ENCODE measurements around the gene USP36. TPM values are rescaled to one million over a fixed set of nuclear protein-coding genes. Genes with fewer than 3 reads are reported as not detected.

The USP36 gene
- total and polyA plus RNA-seq, 9 of the 15 experiments (the other 6 are each of a cell fraction or from before 2014, with no cell fraction given), result 6.4 to 72.8 (median 22.5) TPM

DNA sequence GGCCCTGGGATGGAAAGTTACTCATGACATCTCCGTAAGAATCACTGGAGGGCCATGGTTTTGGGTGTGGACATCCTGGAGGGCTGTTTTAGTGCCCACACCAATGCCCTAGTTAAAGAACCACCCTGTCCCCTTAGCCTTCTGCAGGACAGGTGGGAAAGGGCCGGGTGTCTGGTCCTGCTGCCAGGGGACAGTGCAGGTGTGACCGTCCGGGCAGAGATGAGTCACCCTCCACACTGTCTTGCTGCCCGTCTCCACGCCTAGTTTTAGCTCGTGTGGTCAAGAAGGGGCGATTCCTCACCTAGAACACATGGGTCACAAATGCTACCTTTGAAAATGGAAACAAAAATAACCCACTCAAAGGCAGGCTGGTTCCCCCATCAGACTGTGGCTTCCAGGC lies 45.3 kb upstream of the USP36 start:
- ATAC-seq (no peak), FAIRE-seq (no peak), DNase-seq (ENCODE audit: extremely low read depth in 1 of 4, low spot score in 3 of 4) (no peak)
- no TSS peak for BruUV-seq (replicated peaks)
- intact Hi-C loops (cut with micrococcal nuclease), result no loop called here
- peaks cover 32 to 62% of the 10 kb centered on the region in 2 experiments for H3K27me3 ChIP-seq (ENCODE audit: control insufficient read depth in 2 of 2, insufficient read depth in 2 of 2, low read length in 2 of 2)
- H3K4me1 ChIP-seq (replicated peaks in 1 of 2; ENCODE audit: control insufficient read depth in 2 of 2, insufficient read depth in 2 of 2, low read length in 2 of 2), result peaks cover 16 to 28% of the 10 kb centered on the region in 2 experiments
- CTCF ChIA-PET (ENCODE audit: low intra/inter-chr PET ratio), result no interaction called here
- no peak overlapping the region for H3K27ac ChIP-seq (ENCODE audit: extremely low read depth, low read depth, low read length)
- H4K20me1 ChIP-seq (replicated peaks; ENCODE audit: control insufficient read depth, insufficient read depth, low read length), result peaks cover 9% of the 10 kb centered on the region; the same call in 1 of the 2 replicates
- no peaks in the 10 kb centered on the region for H3K79me2 ChIP-seq (ENCODE audit: control insufficient read depth, insufficient read depth, low read length)
- H3K9me3 ChIP-seq (replicated peaks; ENCODE audit: control insufficient read depth, insufficient read depth, low read depth, low read length), result no peaks in the 10 kb centered on the region
- H3K36me3 ChIP-seq (ENCODE audit: control insufficient read depth, insufficient read depth, low read length), result no peaks in the 10 kb centered on the region
- H3K4me2 ChIP-seq (ENCODE audit: insufficient read depth, low read length), result no peak overlapping the region
- in situ Hi-C loops (cut with MboI), result no loop called here
- H3K4me3 ChIP-seq, result no peak overlapping the region
- H3K9ac ChIP-seq (ENCODE audit: insufficient read depth in 1 of 2, low read depth in 2 of 2, low read length in 2 of 2), result no peak overlapping the region
- 3% methylated on average over 8 of the region's 8 CpGs for WGBS (ENCODE audit: insufficient coverage, low coverage, missing lambda C conversion rate)
- no peak overlapping the region for H2AFZ ChIP-seq (ENCODE audit: low read depth, low read length)
- POLR2A ChIA-PET, result interaction anchor here (1.0 kb wide), 1 partner anchor 9 kb away, joined by 3 read pairs; no protein-coding TSS in a partner anchor
- peaks cover 4% of the 10 kb centered on the region for H3K9me1 ChIP-seq (ENCODE audit: control insufficient read depth, insufficient read depth, low read length)
- no peak for TF ChIP-seq SRSF1 (IDR thresholded peaks at IDR 0.05; ENCODE audit: low read depth, low read length)
- no peak for TF ChIP-seq NFIX (CRISPR knock-in tag; IDR thresholded peaks at IDR 0.05; ENCODE audit: low read depth)
- TF ChIP-seq SREBF1 (IDR thresholded peaks at IDR 0.05; ENCODE audit: borderline replicate concordance, low read depth, low read length), result no peak
- no peak for TF ChIP-seq PTRF (tag; IDR thresholded peaks at IDR 0.05)
- TF ChIP-seq POLR3A (IDR thresholded peaks at IDR 0.05; ENCODE audit: borderline replicate concordance, extremely low read depth, insufficient read depth, insufficient read length), result no peak
- TF ChIP-seq YBX1 (IDR thresholded peaks at IDR 0.05), result no peak
- TF ChIP-seq ZFX (CRISPR knock-in tag; IDR thresholded peaks at IDR 0.05), result no peak
- no peak for TF ChIP-seq ZMIZ1 (IDR thresholded peaks at IDR 0.05; ENCODE audit: low read depth in 2 of 2, low read length in 2 of 2)
- no peak for TF ChIP-seq IRF2 (CRISPR knock-in tag; IDR thresholded peaks at IDR 0.05)
- no peak for TF ChIP-seq CBX5 (IDR thresholded peaks at IDR 0.05; ENCODE audit: borderline replicate concordance, low read depth)
- TF ChIP-seq ETV6 (IDR thresholded peaks at IDR 0.05; ENCODE audit: borderline replicate concordance in 1 of 2, low read depth in 2 of 2, low read length in 1 of 2), result no peak
- TF ChIP-seq ETV6 (CRISPR knock-in tag; IDR thresholded peaks at IDR 0.05; ENCODE audit: borderline replicate concordance), result no peak
- no peak for TF ChIP-seq ZNF24 (IDR thresholded peaks at IDR 0.05)
- no peak for TF ChIP-seq BCL6 (CRISPR knock-in tag; IDR thresholded peaks at IDR 0.05)
- TF ChIP-seq CXXC5 (CRISPR knock-in tag; IDR thresholded peaks at IDR 0.05), result no peak
- TF ChIP-seq, protein P1, sequence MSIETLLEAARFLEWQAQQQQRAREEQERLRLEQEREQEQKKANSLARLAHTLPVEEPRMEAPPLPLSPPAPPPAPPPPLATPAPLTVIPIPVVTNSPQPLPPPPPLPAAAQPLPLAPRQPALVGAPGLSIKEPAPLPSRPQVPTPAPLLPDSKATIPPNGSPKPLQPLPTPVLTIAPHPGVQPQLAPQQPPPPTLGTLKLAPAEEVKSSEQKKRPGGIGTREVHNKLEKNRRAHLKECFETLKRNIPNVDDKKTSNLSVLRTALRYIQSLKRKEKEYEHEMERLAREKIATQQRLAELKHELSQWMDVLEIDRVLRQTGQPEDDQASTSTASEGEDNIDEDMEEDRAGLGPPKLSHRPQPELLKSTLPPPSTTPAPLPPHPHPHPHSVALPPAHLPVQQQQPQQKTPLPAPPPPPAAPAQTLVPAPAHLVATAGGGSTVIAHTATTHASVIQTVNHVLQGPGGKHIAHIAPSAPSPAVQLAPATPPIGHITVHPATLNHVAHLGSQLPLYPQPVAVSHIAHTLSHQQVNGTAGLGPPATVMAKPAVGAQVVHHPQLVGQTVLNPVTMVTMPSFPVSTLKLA (conservative IDR thresholded peaks at IDR 0.05), result no peak
- no peak for TF ChIP-seq MAFG (tag; conservative IDR thresholded peaks at IDR 0.05)
- no peak for TF ChIP-seq CEBPG (CRISPR knock-in tag; IDR thresholded peaks at IDR 0.05)
- TF ChIP-seq CEBPG (tag; conservative IDR thresholded peaks at IDR 0.05 in 1 of 2, IDR thresholded peaks at IDR 0.05 in 1 of 2), result no peak

Measured in K562 (cell line).